CD14-positive monocyte (primary cell): Measurements from ENCODE around the gene BRD3OS. TPM values are rescaled to one million over a fixed set of nuclear protein-coding genes. Genes with fewer than 3 reads are reported as not detected.

Experiments
- DNase-seq, 3 donors: peaks; one replicate each; pipeline ENCODE4 v3.0.0-alpha.2; 2011 to 2022
- H2AFZ ChIP-seq: 2 replicates; pipeline ENCODE4 v1.6.0; 2012; ENCODE audit warnings: mild to moderate bottlenecking, low read depth, low read length, inconsistent platforms; ENCODE audit not compliant: insufficient read depth, poor library complexity, severe bottlenecking
- H3K27ac ChIP-seq, 2 donors: 1 replicate in 1 of 2; 2 replicates in 1 of 2; pipeline ENCODE4 v1.5.1; 2012 to 2013; ENCODE audit warnings: low read length in 2 of 2, control low read depth in 1 of 2, inconsistent platforms in 1 of 2, low read depth in 1 of 2, mild to moderate bottlenecking in 1 of 2
- H3K27me3 ChIP-seq, 2 donors: one replicate each; pipeline versions ENCODE4 v1.6.0 to v1.6.1; 2011 to 2013; ENCODE audit warnings: low read length in 2 of 2; ENCODE audit not compliant: control insufficient read depth in 2 of 2, insufficient read depth in 2 of 2
- H3K36me3 ChIP-seq, 2 donors: replicated peaks in 1 of 2; 1 replicate in 1 of 2; 2 replicates in 1 of 2; pipeline versions ENCODE4 v1.5.1 to v1.6.1; 2012 to 2013; ENCODE audit warnings: low read length in 2 of 2, control low read depth in 1 of 2, inconsistent platforms in 1 of 2, mild to moderate bottlenecking in 1 of 2; ENCODE audit not compliant: insufficient read depth in 2 of 2, control insufficient read depth in 1 of 2
- H3K4me1 ChIP-seq, 2 donors: 1 replicate in 1 of 2; 2 replicates in 1 of 2; pipeline versions ENCODE4 v1.5.1 to v1.6.1; 2012 to 2013; ENCODE audit warnings: low read length in 2 of 2, control low read depth in 1 of 2, inconsistent platforms in 1 of 2, mild to moderate bottlenecking in 1 of 2, moderate library complexity in 1 of 2; ENCODE audit not compliant: insufficient read depth in 2 of 2, control insufficient read depth in 1 of 2
- H3K4me2 ChIP-seq: replicated peaks from 2 replicates; pipeline ENCODE3; 2012; ENCODE audit warnings: low read length, moderate library complexity, mild to moderate bottlenecking; ENCODE audit not compliant: poor library complexity, severe bottlenecking; ENCODE audit errors: extremely low read depth
- H3K4me3 ChIP-seq, 3 experiments: fragments of 200-600 bp in 1 of 3; sonication (generic) in 1 of 3; replicated peaks in 1 of 3; 1 replicate in 2 of 3; 2 replicates in 1 of 3; pipeline ENCODE4 v1.5.1; 2011 to 2013; ENCODE audit warnings: low read length in 3 of 3, mild to moderate bottlenecking in 3 of 3, control low read depth in 2 of 3, low read depth in 2 of 3, inconsistent platforms in 1 of 3, moderate library complexity in 1 of 3
- H3K79me2 ChIP-seq: 2 replicates; pipeline ENCODE4 v1.6.0; 2012; ENCODE audit warnings: mild to moderate bottlenecking, control low read depth, inconsistent platforms, low read length, moderate library complexity; ENCODE audit not compliant: insufficient read depth
- H3K9ac ChIP-seq: 2 replicates; pipeline ENCODE4 v1.6.0; 2017; ENCODE audit warnings: low read length, mild to moderate bottlenecking; ENCODE audit not compliant: insufficient read depth, poor library complexity, severe bottlenecking
- H3K9me3 ChIP-seq, 2 donors: replicated peaks in 1 of 2; 1 replicate in 1 of 2; 2 replicates in 1 of 2; pipeline versions ENCODE4 v1.5.1 to v1.6.1; 2012 to 2013; ENCODE audit warnings: low read length in 2 of 2, control low read depth in 1 of 2; ENCODE audit not compliant: control insufficient read depth in 1 of 2, insufficient read depth in 1 of 2
- H4K20me1 ChIP-seq: 2 replicates; pipeline ENCODE4 v1.6.0; 2012; ENCODE audit warnings: mild to moderate bottlenecking, low read length, control low read depth, moderate library complexity; ENCODE audit not compliant: insufficient read depth
- H3K27ac Mint-ChIP-seq, 7 donors: one replicate each; pipeline ENCODE4 v1.8.0; 2020; ENCODE audit warnings: mild to moderate bottlenecking in 7 of 7, mixed read lengths in 7 of 7, moderate library complexity in 6 of 7, inconsistent platforms in 2 of 7
- H3K27me3 Mint-ChIP-seq, 3 donors: one replicate each; pipeline ENCODE4 v1.8.0; 2021 to 2022; ENCODE audit warnings: low read depth in 3 of 3, mild to moderate bottlenecking in 3 of 3, mixed read lengths in 3 of 3, moderate library complexity in 3 of 3, inconsistent platforms in 1 of 3
- H3K36me3 Mint-ChIP-seq, 2 donors: one replicate each; pipeline ENCODE4 v1.8.0; 2020; ENCODE audit warnings: mixed read lengths in 2 of 2, inconsistent platforms in 1 of 2, mild to moderate bottlenecking in 1 of 2
- H3K4me1 Mint-ChIP-seq: one replicate; pipeline ENCODE4 v1.8.0; 2020; ENCODE audit warnings: mild to moderate bottlenecking, mixed read lengths
- H3K4me3 Mint-ChIP-seq, 2 donors: one replicate each; pipeline ENCODE4 v1.8.0; 2020; ENCODE audit warnings: mild to moderate bottlenecking in 2 of 2, mixed read lengths in 2 of 2, moderate library complexity in 1 of 2
- H3K9me3 Mint-ChIP-seq, 7 donors: one replicate each; pipeline ENCODE4 v1.8.0; 2020 to 2022; ENCODE audit warnings: mixed read lengths in 7 of 7, mild to moderate bottlenecking in 6 of 7, moderate library complexity in 6 of 7, inconsistent platforms in 2 of 7
- CTCF ChIP-seq: fragments of 200-600 bp; IDR thresholded peaks from one replicate; pipeline ENCODE4 v1.8.0; 2022; ENCODE audit warnings: antibody characterized with exemption, mild to moderate bottlenecking
- WGBS: methylation state at CpG from one replicate; pipeline ENCODE4 v1.1.5; 2013; ENCODE audit warnings: missing lambda C conversion rate; ENCODE audit not compliant: insufficient coverage; 5-methylcytosine and 5-hydroxymethylcytosine counted together
- intact Hi-C, 2 donors: fragments of 100-400 bp; cut with micrococcal nuclease; formaldehyde crosslinking; loops; one replicate each; pipeline versions ENCODE4 v1.15.0 to v1.15.1; 2023
- polyA plus RNA-seq, 3 donors: library from polyadenylated mRNA; depleted of rRNA in 1 of 3; unstranded in 2 of 3; stranded (reverse) in 1 of 3; fragments of 300-500 nt in 2 of 3; fragments of >200 nt in 1 of 3; fragmentation: Illumina TruSeq in 2 of 3; gene quantifications; 1 replicate in 2 of 3; 2 replicates in 1 of 3; pipeline ENCODE4 v1.2.3, GENCODE V29; 2012 to 2021

BRD3OS gene
- polyA plus RNA-seq, 3 donors, result 2.9 to 6.8 (median 6.6) TPM

GRCh38 chr9:134039386-134040175 is 14.3 kb downstream of the BRD3OS start:
- peaks cover 77 to 95% of the 10 kb centered on the region in 2 donors for H3K36me3 Mint-ChIP-seq
- no peaks in the 10 kb centered on the region for H3K9me3 ChIP-seq
- no peaks in the 10 kb centered on the region for H3K27me3 ChIP-seq
- intact Hi-C loops, result no loop called here
- DNase-seq, result no peak
- H3K9ac ChIP-seq, result no peak overlapping the region
- no peak overlapping the region for H3K4me2 ChIP-seq
- H3K27me3 Mint-ChIP-seq, result peaks cover 0 to 2% (median 2%) of the 10 kb centered on the region in 3 donors
- H2AFZ ChIP-seq, result no peak overlapping the region
- H3K27ac Mint-ChIP-seq, result peak overlapping the region in 4 of 7 donors; percentile 31 to 66 (median 48)
- no peak overlapping the region for H3K4me3 ChIP-seq
- no peak for TF ChIP-seq CTCF
- peaks cover 75 to 93% of the 10 kb centered on the region in 2 donors for H3K36me3 ChIP-seq
- 97% methylated on average over 20 of the region's 20 CpGs for WGBS
- no peak overlapping the region for H3K4me3 Mint-ChIP-seq
- H3K79me2 ChIP-seq, result peaks cover 2% of the 10 kb centered on the region
- H4K20me1 ChIP-seq, result peaks cover 75% of the 10 kb centered on the region
- H3K4me1 Mint-ChIP-seq, result peaks cover 15% of the 10 kb centered on the region
- H3K9me3 Mint-ChIP-seq, result peaks cover 0 to 2% (median 0%) of the 10 kb centered on the region in 7 donors
- H3K4me1 ChIP-seq, result peaks cover 0 to 8% of the 10 kb centered on the region in 2 donors
- no peak overlapping the region for H3K27ac ChIP-seq

- over 99% methylated on average over 14 of the region's 17 CpGs for WGBS
- Histone ChIP-seq H3K4me2 (no peak overlapping the region), H4K20me1 (peaks cover 75% of the 10 kb centered on the region), H3K4me3 (no peak overlapping the region), H3K79me2 (peaks cover 4% of the 10 kb centered on the region), H3K9me3 (no peaks in the 10 kb centered on the region), H3K27ac (no peak overlapping the region), H3K27me3 (no peaks in the 10 kb centered on the region), H3K4me1 (peaks cover 0 to 8% of the 10 kb centered on the region in 2 donors), H2AFZ (no peak overlapping the region), H3K9ac (no peak overlapping the region), H3K36me3 (peaks cover 75 to 93% of the 10 kb centered on the region in 2 donors)
- H3K36me3 Mint-ChIP-seq, result peaks cover 77 to 95% of the 10 kb centered on the region in 2 donors
- no peak for DNase-seq
- intact Hi-C loops, result no loop called here
- no peak overlapping the region for H3K4me3 Mint-ChIP-seq
- H3K27me3 Mint-ChIP-seq, result peaks cover 0 to 2% (median 2%) of the 10 kb centered on the region in 3 donors
- H3K9me3 Mint-ChIP-seq, result peaks cover 0 to 2% (median 0%) of the 10 kb centered on the region in 7 donors
- H3K4me1 Mint-ChIP-seq, result peaks cover 18% of the 10 kb centered on the region
- TF ChIP-seq CTCF, result no peak
- peak overlapping the region in 3 of 7 donors; percentile 53 to 59 (median 57) for H3K27ac Mint-ChIP-seq
These were observed 14.9 kb downstream of the BRD3OS start for GRCh38 chr9:134040176-134040565.
